ENCODE measurements around the gene NMRK1. TPM values are rescaled to one million over a fixed set of nuclear protein-coding genes. Genes with fewer than 3 reads are reported as not detected.

Gene NMRK1
- polyA plus RNA-seq, 1 experiment, result 14.4 TPM

- H3K9me3 ChIP-seq (ENCODE audit: control insufficient read depth, insufficient read depth, low read length), result peaks cover 4% of the 10 kb centered on the region; the same call in 1 of the 2 replicates
- ChIA-PET POLR2A (interaction anchor here (1.2 to 1.8 kb wide), 2 partner anchors 59 to 83 kb away, joined by 4 to 8 read pairs; partner anchors contain the start of gene CARNMT1), CTCF (interaction anchor here (0.8 to 4.6 kb wide), 7 partner anchors 9 to 312 kb away, joined by 3 to 42 read pairs (median 7); partner anchors contain the start of genes C9orf40 and CARNMT1)
- peak overlapping the region; percentile 98 for H3K4me3 ChIP-seq (ENCODE audit: low read depth, low read length)
- DNase-seq (ENCODE audit: low read depth, low spot score), result no peak
- H3K27me3 ChIP-seq (ENCODE audit: control insufficient read depth, insufficient read depth, low read length), result no peaks in the 10 kb centered on the region
- no peak overlapping the region for H3K27ac ChIP-seq (ENCODE audit: low read depth, low read length)
- TF ChIP-seq CTCF (IDR thresholded peaks at IDR 0.05; ENCODE audit: low read depth, low read length), result no peak
Observed at GRCh38 chr9:75086541-75087288, 1.2 kb downstream of the NMRK1 start.

- H3K4me3 ChIP-seq (ENCODE audit: low read depth, low read length), result no peak overlapping the region
- ChIA-PET POLR2A (no interaction called here), CTCF (interaction anchor here (0.8 to 4.6 kb wide), 6 partner anchors 8 to 311 kb away, joined by 3 to 42 read pairs (median 8); partner anchors contain the start of genes C9orf40 and CARNMT1)
Observed at GRCh38 chr9:75085640-75086039, 2.3 kb downstream of the NMRK1 start.

GRCh38 chr9:75084081-75084672, 3.8 kb downstream of the NMRK1 start:
- peaks cover 4% of the 10 kb centered on the region; the same call in 1 of the 2 replicates for H3K9me3 ChIP-seq (ENCODE audit: control insufficient read depth, insufficient read depth, low read length)
- no peak overlapping the region for H3K4me3 ChIP-seq (ENCODE audit: low read depth, low read length)
- POLR2A ChIA-PET, result no interaction called here
- DNase-seq (ENCODE audit: low read depth, low spot score), result no peak
- CTCF ChIA-PET, result interaction anchor here (0.6 to 4.6 kb wide), 4 partner anchors 10 to 309 kb away, joined by 4 to 42 read pairs (median 10); partner anchors contain the start of gene C9orf40
- no peak for TF ChIP-seq CTCF (IDR thresholded peaks at IDR 0.05; ENCODE audit: low read depth, low read length)
- H3K27ac ChIP-seq (ENCODE audit: low read depth, low read length), result no peak overlapping the region
- no peaks in the 10 kb centered on the region for H3K27me3 ChIP-seq (ENCODE audit: control insufficient read depth, insufficient read depth, low read length)

More at GRCh38 chr9:75085640-75086039, 2.3 kb downstream of the NMRK1 start:
- TF ChIP-seq CTCF (IDR thresholded peaks at IDR 0.05; ENCODE audit: low read depth, low read length), result no peak
- no peak for DNase-seq (ENCODE audit: low read depth, low spot score)
- Histone ChIP-seq H3K27ac (ENCODE audit: low read depth, low read length) (no peak overlapping the region), H3K9me3 (ENCODE audit: control insufficient read depth, insufficient read depth, low read length) (peaks cover 4% of the 10 kb centered on the region; the same call in 1 of the 2 replicates), H3K27me3 (ENCODE audit: control insufficient read depth, insufficient read depth, low read length) (no peaks in the 10 kb centered on the region)

GRCh38 chr9:75083188-75083970, 4.6 kb downstream of the NMRK1 start:
- Histone ChIP-seq H3K27ac (ENCODE audit: low read depth, low read length) (no peak overlapping the region), H3K4me3 (ENCODE audit: low read depth, low read length) (no peak overlapping the region), H3K27me3 (ENCODE audit: control insufficient read depth, insufficient read depth, low read length) (no peaks in the 10 kb centered on the region), H3K9me3 (ENCODE audit: control insufficient read depth, insufficient read depth, low read length) (peaks cover 4% of the 10 kb centered on the region; the same call in 1 of the 2 replicates)
- TF ChIP-seq CTCF (IDR thresholded peaks at IDR 0.05; ENCODE audit: low read depth, low read length), result no peak
- ChIA-PET POLR2A (no interaction called here), CTCF (interaction anchor here (1.1 to 4.6 kb wide), 4 partner anchors 12 to 308 kb away, joined by 3 to 42 read pairs (median 10); partner anchors contain the start of gene C9orf40)
- DNase-seq (ENCODE audit: low read depth, low spot score), result no peak
